Activated CD4-positive, alpha-beta T cell treated with anti-CD3 and anti-CD28 coated beads for 36 hours (primary cell): ENCODE results near the gene KCNT2. TPM values are rescaled to one million over a fixed set of nuclear protein-coding genes. Genes with fewer than 3 reads are reported as not detected.

ENCODE experiments used
- ATAC-seq: fragments of 200-7000 bp; cut with Tn5 transposase; one replicate; pipeline ENCODE4 v1.10.0; 2021; ENCODE audit warnings: mild to moderate bottlenecking, moderate library complexity
- CTCF ChIA-PET: fragments of 350-600 bp; sonication (Branson Sonifier 250); formaldehyde crosslinking; loops from one replicate; lab custom pipeline; 2021; ENCODE audit warnings: antibody characterized with exemption; lab: Charles Lee
- POLR2A ChIA-PET: fragments of 350-600 bp; sonication (Branson Sonifier 250); formaldehyde crosslinking; loops from one replicate; lab custom pipeline; 2021; ENCODE audit warnings: antibody characterized with exemption, inconsistent platforms; lab: Charles Lee
- DNase-seq: peaks from one replicate; pipeline ENCODE4 v3.0.0-alpha.2; 2020
- H3K27ac Mint-ChIP-seq: one replicate; pipeline ENCODE4 v1.8.0; 2021; ENCODE audit warnings: mixed read lengths
- H3K27me3 Mint-ChIP-seq: one replicate; pipeline ENCODE4 v1.8.0; 2021; ENCODE audit warnings: mixed read lengths
- H3K36me3 Mint-ChIP-seq: one replicate; pipeline ENCODE4 v1.8.0; 2021; ENCODE audit warnings: low read depth, mixed read lengths
- H3K4me1 Mint-ChIP-seq: one replicate; pipeline ENCODE4 v1.8.0; 2021; ENCODE audit warnings: mixed read lengths
- H3K4me3 Mint-ChIP-seq: one replicate; pipeline ENCODE4 v1.8.0; 2021; ENCODE audit warnings: mild to moderate bottlenecking, moderate library complexity, mixed read lengths
- H3K9me3 Mint-ChIP-seq: one replicate; pipeline ENCODE4 v1.8.0; 2021; ENCODE audit warnings: low read depth, mixed read lengths
- intact Hi-C, 2 experiments: fragments of 100-400 bp; cut with DNase I in 1 of 2; cut with micrococcal nuclease in 1 of 2; formaldehyde crosslinking; loops; one replicate each; pipeline versions ENCODE4 v1.14.2 to v1.15.1; 2022 to 2024; cut with DNase I, micrococcal nuclease
- total RNA-seq, 2 experiments: library from RNA; stranded (reverse); gene quantifications; one replicate each; pipeline ENCODE4 v1.2.3, GENCODE V29; 2021

Gene KCNT2
- total RNA-seq, 2 experiments from 2014 or later: 0.05 to 0.09 TPM

- H3K4me1 Mint-ChIP-seq: no peaks in the 10 kb centered on the region
- H3K36me3 Mint-ChIP-seq: no peaks in the 10 kb centered on the region
- intact Hi-C loops: no loop called here
- DNase-seq (no peak), ATAC-seq (no peak)
- ChIA-PET CTCF (no interaction called here), POLR2A (no interaction called here)
- no peak overlapping the region for H3K4me3 Mint-ChIP-seq
- H3K27me3 Mint-ChIP-seq: no peaks in the 10 kb centered on the region
- H3K9me3 Mint-ChIP-seq: no peaks in the 10 kb centered on the region
- H3K27ac Mint-ChIP-seq: no peak overlapping the region
These were observed 18.1 kb downstream of the KCNT2 start for GRCh38 chr1:196590012-196590708.

DNA sequence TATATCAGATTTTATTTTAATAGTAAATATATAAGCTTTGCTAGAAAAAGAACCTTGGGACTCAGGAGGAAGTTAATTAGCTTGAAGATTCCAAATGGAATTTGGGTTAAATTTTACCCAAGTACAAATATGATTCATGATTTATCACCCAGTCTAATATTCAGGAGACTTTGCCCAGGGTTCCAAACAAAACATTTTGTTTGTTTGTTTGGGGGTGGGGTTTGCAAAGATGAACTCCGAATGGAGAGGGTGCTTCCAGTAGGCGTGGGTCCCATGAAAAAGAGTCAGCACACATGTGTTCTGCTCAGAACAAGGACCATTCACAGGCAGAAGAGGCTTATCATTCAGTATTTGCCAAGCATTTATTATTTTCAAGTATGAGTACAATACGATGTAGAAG is 23.5 kb downstream of the KCNT2 start:
- POLR2A ChIA-PET: interaction anchor here (0.6 kb wide), 1 partner anchor 1091 kb away, joined by 6 read pairs; no protein-coding TSS in a partner anchor
- Mint-ChIP-seq H3K9me3 (no peaks in the 10 kb centered on the region), H3K4me1 (no peaks in the 10 kb centered on the region), H3K36me3 (no peaks in the 10 kb centered on the region), H3K4me3 (no peak overlapping the region), H3K27me3 (peaks cover 1% of the 10 kb centered on the region), H3K27ac (no peak overlapping the region)
- ATAC-seq (no peak), DNase-seq (no peak)
- intact Hi-C loops: no loop called here
- CTCF ChIA-PET: interaction anchor here (0.7 kb wide), 1 partner anchor 897 kb away, joined by 3 read pairs; no protein-coding TSS in a partner anchor

DNA sequence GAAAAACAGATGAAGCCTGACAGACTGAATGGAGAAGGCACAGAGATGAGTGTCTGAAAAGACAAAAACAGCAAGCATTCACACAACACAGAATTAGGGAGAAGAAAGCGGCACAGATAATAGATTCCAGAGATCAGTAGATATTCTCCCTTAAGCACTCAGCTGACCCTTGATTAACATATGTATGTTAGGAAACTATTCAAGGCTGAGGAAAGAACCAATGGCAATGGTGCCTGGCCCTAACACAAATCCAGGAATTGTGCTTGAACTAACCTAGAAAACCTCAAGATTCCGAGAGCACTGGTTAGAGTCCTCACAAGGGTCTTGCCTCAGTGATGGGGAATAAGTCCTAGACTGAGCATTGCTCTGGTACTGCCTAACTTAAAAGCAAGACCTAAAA is 30.9 kb downstream of the KCNT2 start:
- ChIA-PET CTCF (interaction anchor here (0.6 to 1.2 kb wide), 3 partner anchors 9 to 1686 kb away, joined by 3 to 4 read pairs (median 3); no protein-coding TSS in a partner anchor), POLR2A (no interaction called here)
- Mint-ChIP-seq H3K36me3 (no peaks in the 10 kb centered on the region), H3K9me3 (no peaks in the 10 kb centered on the region), H3K4me1 (no peaks in the 10 kb centered on the region), H3K27me3 (peaks cover 1% of the 10 kb centered on the region), H3K4me3 (no peak overlapping the region), H3K27ac (no peak overlapping the region)
- intact Hi-C loops: no loop called here
- no peak for DNase-seq
- ATAC-seq: no peak

- Mint-ChIP-seq H3K27ac (no peak overlapping the region), H3K36me3 (no peaks in the 10 kb centered on the region), H3K27me3 (no peaks in the 10 kb centered on the region), H3K9me3 (peaks cover 3% of the 10 kb centered on the region), H3K4me3 (no peak overlapping the region), H3K4me1 (no peaks in the 10 kb centered on the region)
- DNase-seq: no peak
- POLR2A ChIA-PET: no interaction called here
- CTCF ChIA-PET: no interaction called here
- intact Hi-C loops: no loop called here
- no peak for ATAC-seq
These were observed 35.0 kb downstream of the KCNT2 start for GRCh38 chr1:196573226-196573625.

- no peak overlapping the region for H3K27ac Mint-ChIP-seq
- H3K4me3 Mint-ChIP-seq: no peak overlapping the region
- peaks cover 5% of the 10 kb centered on the region for H3K9me3 Mint-ChIP-seq
- H3K27me3 Mint-ChIP-seq: no peaks in the 10 kb centered on the region
- POLR2A ChIA-PET: no interaction called here
- H3K36me3 Mint-ChIP-seq: no peaks in the 10 kb centered on the region
- no peaks in the 10 kb centered on the region for H3K4me1 Mint-ChIP-seq
- DNase-seq (no peak), ATAC-seq (no peak)
- CTCF ChIA-PET: no interaction called here
- intact Hi-C loops: no loop called here
These were observed 41.0 kb downstream of the KCNT2 start for GRCh38 chr1:196567238-196567637.

DNA sequence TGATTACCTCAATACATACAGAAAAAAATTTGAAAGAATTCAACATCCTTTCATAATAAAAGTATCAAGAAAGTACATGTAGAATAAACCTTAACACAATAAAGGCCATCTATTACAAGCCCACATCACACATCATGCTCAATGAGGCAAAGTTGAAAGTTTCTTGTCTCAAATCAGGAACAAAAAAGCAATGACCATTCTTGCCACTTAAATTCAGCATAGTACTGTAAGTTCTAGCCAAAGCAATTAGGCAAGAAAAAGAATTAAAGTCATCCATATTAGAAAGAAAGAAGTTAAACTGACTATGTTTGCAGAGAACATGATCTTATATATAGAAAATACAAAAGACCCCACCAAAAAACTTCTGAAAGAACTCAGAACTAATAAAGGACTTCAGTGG is 44.5 kb downstream of the KCNT2 start:
- Mint-ChIP-seq H3K4me1 (no peaks in the 10 kb centered on the region), H3K27me3 (no peaks in the 10 kb centered on the region), H3K9me3 (peaks cover 3% of the 10 kb centered on the region), H3K4me3 (no peak overlapping the region), H3K36me3 (no peaks in the 10 kb centered on the region), H3K27ac (no peak overlapping the region)
- ATAC-seq: no peak
- ChIA-PET POLR2A (no interaction called here), CTCF (no interaction called here)
- DNase-seq: no peak
- intact Hi-C loops: no loop called here

GRCh38 chr1:196559314-196559713 is 48.9 kb downstream of the KCNT2 start:
- Mint-ChIP-seq H3K36me3 (no peaks in the 10 kb centered on the region), H3K9me3 (peaks cover 3% of the 10 kb centered on the region), H3K4me1 (no peaks in the 10 kb centered on the region), H3K27ac (no peak overlapping the region), H3K4me3 (no peak overlapping the region), H3K27me3 (no peaks in the 10 kb centered on the region)
- ChIA-PET POLR2A (no interaction called here), CTCF (no interaction called here)
- ATAC-seq (no peak), DNase-seq (no peak)
- intact Hi-C loops: no loop called here

DNA sequence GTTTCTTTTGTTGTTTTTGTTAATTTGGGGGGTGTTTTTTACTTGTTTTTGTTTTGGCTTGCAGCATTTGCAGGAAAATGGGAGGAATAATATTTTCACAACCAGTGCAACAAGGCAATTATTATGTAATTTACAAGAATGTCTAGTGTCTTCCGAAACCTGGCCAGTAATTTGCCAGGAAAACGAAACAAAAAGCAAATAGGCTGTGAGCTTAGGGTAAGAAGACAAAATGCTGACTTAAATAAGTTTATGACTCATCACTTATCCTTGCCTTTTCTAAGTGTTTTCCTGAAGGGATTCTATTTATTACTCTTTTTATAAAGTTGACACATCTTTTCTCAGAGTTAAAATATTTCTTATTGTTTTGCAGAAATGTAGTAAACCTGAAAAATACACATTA is 49.8 kb downstream of the KCNT2 start:
- H3K4me3 Mint-ChIP-seq: no peak overlapping the region
- POLR2A ChIA-PET: no interaction called here
- DNase-seq: no peak
- no peak for ATAC-seq
- H3K27me3 Mint-ChIP-seq: no peaks in the 10 kb centered on the region
- no peak overlapping the region for H3K27ac Mint-ChIP-seq
- CTCF ChIA-PET: no interaction called here
- H3K9me3 Mint-ChIP-seq: peaks cover 2% of the 10 kb centered on the region
- no peaks in the 10 kb centered on the region for H3K36me3 Mint-ChIP-seq
- no peaks in the 10 kb centered on the region for H3K4me1 Mint-ChIP-seq
- intact Hi-C loops: no loop called here

GRCh38 chr1:196557797-196558196 is 50.4 kb downstream of the KCNT2 start:
- no peaks in the 10 kb centered on the region for H3K27me3 Mint-ChIP-seq
- ChIA-PET POLR2A (no interaction called here), CTCF (no interaction called here)
- intact Hi-C loops: no loop called here
- no peak for ATAC-seq
- no peak overlapping the region for H3K4me3 Mint-ChIP-seq
- no peaks in the 10 kb centered on the region for H3K36me3 Mint-ChIP-seq
- peaks cover 2% of the 10 kb centered on the region for H3K9me3 Mint-ChIP-seq
- DNase-seq: no peak
- no peak overlapping the region for H3K27ac Mint-ChIP-seq
- no peaks in the 10 kb centered on the region for H3K4me1 Mint-ChIP-seq

DNA sequence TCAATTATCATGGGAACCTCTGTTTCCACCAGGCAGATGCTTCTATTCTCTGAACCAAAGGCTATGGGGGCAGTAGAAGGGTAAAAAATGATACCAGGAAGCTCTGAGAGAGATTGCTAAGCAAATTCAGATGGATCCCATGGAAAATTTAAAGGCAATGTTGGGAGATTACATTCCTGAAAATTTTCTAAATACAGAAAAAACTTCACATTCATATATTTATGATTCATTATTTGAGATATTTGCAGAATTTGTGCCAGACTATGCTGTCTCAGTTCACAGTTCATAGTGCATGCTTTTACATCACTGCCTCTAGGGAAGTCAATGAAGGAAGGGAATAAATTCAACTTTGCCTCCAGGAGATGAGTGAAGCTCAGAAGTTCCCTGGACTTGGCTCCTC is 57.5 kb downstream of the KCNT2 start:
- H3K36me3 Mint-ChIP-seq: no peaks in the 10 kb centered on the region
- ATAC-seq (no peak), DNase-seq (no peak)
- intact Hi-C loops: no loop called here
- H3K9me3 Mint-ChIP-seq: peaks cover 2% of the 10 kb centered on the region
- no peaks in the 10 kb centered on the region for H3K27me3 Mint-ChIP-seq
- CTCF ChIA-PET: no interaction called here
- H3K4me3 Mint-ChIP-seq: no peak overlapping the region
- POLR2A ChIA-PET: no interaction called here
- H3K4me1 Mint-ChIP-seq: no peaks in the 10 kb centered on the region
- H3K27ac Mint-ChIP-seq: no peak overlapping the region

DNA sequence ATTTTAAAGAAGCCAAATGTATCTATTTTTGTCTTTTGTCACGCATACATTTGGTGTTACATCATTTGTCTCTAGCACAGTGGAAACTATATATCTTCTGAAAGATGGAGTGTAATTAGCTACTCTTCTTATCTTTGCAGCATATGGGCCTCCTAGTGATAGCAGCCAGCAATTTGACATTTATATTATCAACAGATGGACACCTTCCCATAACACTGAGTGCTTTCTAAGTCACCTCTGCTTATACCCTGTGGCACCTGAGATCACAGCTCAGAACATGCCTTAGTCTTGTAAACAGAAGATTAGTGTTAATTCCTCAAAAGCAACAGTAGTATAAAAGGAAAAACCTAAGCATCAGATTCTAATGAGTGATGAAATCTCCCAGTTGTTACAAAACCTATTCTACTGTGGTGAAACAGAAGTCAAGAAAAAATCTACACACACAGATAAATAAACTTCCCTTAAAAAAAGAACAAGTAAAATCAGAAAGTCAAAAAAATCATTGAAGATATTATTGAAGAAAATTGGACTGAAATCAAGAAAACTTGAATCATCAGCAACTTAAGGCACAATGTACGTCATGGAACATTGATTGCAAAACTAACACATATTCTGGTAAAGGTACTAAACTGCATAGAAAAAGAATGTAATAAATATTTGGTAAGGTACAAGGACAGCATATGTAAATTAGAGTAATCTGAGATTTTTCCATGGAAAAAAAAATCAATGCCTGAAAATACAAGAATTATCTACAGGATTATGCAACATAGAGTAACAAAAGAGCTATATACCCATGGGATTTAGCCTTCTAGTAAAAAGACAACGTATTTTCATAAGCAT is 61.7 kb downstream of the KCNT2 start:
- Mint-ChIP-seq H3K27me3 (no peaks in the 10 kb centered on the region), H3K4me3 (no peak overlapping the region), H3K4me1 (no peaks in the 10 kb centered on the region), H3K9me3 (no peaks in the 10 kb centered on the region), H3K36me3 (no peaks in the 10 kb centered on the region), H3K27ac (no peak overlapping the region)
- no peak for ATAC-seq
- intact Hi-C loops: no loop called here
- ChIA-PET POLR2A (no interaction called here), CTCF (interaction anchor here (0.7 kb wide), 1 partner anchor 16 kb away, joined by 3 read pairs; no protein-coding TSS in a partner anchor)
- no peak for DNase-seq

- intact Hi-C loops: no loop called here
- Mint-ChIP-seq H3K27ac (no peak overlapping the region), H3K36me3 (no peaks in the 10 kb centered on the region), H3K4me3 (no peak overlapping the region), H3K4me1 (no peaks in the 10 kb centered on the region), H3K27me3 (no peaks in the 10 kb centered on the region), H3K9me3 (no peaks in the 10 kb centered on the region)
- DNase-seq: no peak
- CTCF ChIA-PET: no interaction called here
- POLR2A ChIA-PET: no interaction called here
- no peak for ATAC-seq
These were observed 63.0 kb downstream of the KCNT2 start for GRCh38 chr1:196545222-196545621.
